WTC11 (cell line): ENCODE data around the gene PLPP4. TPM values are rescaled to one million over a fixed set of nuclear protein-coding genes. Genes with fewer than 3 reads are reported as not detected.
A peak's percentile ranks its signal among the peaks of the same experiment; 100 is the strongest.

ENCODE experiments used
- ATAC-seq: fragments of 200-7000 bp; cut with Tn5 transposase; 2 replicates; pipeline ENCODE4 v1.10.0; 2021; ENCODE audit warnings: mild to moderate bottlenecking, moderate library complexity
- CTCF ChIA-PET: fragments of 300-600 bp; sonication (Branson Sonifier 250); formaldehyde crosslinking; loops from one replicate; lab custom pipeline; 2021; ENCODE audit warnings: antibody characterized with exemption; lab: Charles Lee
- POLR2A ChIA-PET: fragments of 350-600 bp; sonication (Branson Sonifier 250); formaldehyde crosslinking; loops from one replicate; lab custom pipeline; 2021; ENCODE audit warnings: antibody characterized with exemption; lab: Charles Lee
- DNase-seq: peaks from one replicate; pipeline ENCODE4 v3.0.0; 2021; ENCODE audit warnings: low spot score
- H3K27ac Mint-ChIP-seq: 2 replicates; pipeline ENCODE4 v1.8.0; 2021; ENCODE audit warnings: mixed read lengths
- H3K27me3 Mint-ChIP-seq: 2 replicates; pipeline ENCODE4 v1.8.0; 2021; ENCODE audit warnings: low read depth, mild to moderate bottlenecking, moderate library complexity, mixed read lengths
- H3K36me3 Mint-ChIP-seq: 2 replicates; pipeline ENCODE4 v1.8.0; 2021; ENCODE audit warnings: mixed read lengths
- H3K4me1 Mint-ChIP-seq: 2 replicates; pipeline ENCODE4 v1.8.0; 2022; ENCODE audit warnings: mixed read lengths
- H3K4me3 Mint-ChIP-seq: 2 replicates; pipeline ENCODE4 v1.8.0; 2021; ENCODE audit warnings: mild to moderate bottlenecking, moderate library complexity, mixed read lengths
- H3K9me3 Mint-ChIP-seq: 2 replicates; pipeline ENCODE4 v1.8.0; 2021; ENCODE audit warnings: mixed read lengths
- ATF2 ChIP-seq: sonication (generic); formaldehyde crosslinking; IDR thresholded peaks from 2 replicates; pipeline ENCODE4 v1.8.1; 2022; ENCODE audit warnings: low read depth, missing genetic modification reagents, borderline replicate concordance
- CBFB ChIP-seq: sonication (generic); formaldehyde crosslinking; IDR thresholded peaks from 2 replicates; pipeline ENCODE4 v1.8.1; 2022; ENCODE audit warnings: mild to moderate bottlenecking, low read depth, missing genetic modification reagents
- CTCF ChIP-seq: fragments of 200-600 bp; IDR thresholded peaks from 2 replicates; pipeline ENCODE4 v1.8.0; 2022; ENCODE audit warnings: antibody characterized with exemption
- FOXP1 ChIP-seq: sonication (generic); formaldehyde crosslinking; IDR thresholded peaks from 2 replicates; pipeline ENCODE4 v1.8.0; 2022; ENCODE audit warnings: missing genetic modification reagents, mild to moderate bottlenecking, moderate library complexity, borderline replicate concordance
- GABPB1 ChIP-seq: sonication (generic); formaldehyde crosslinking; IDR thresholded peaks from 2 replicates; pipeline ENCODE4 v1.8.1; 2023; ENCODE audit warnings: mild to moderate bottlenecking, missing genetic modification reagents
- GTF2I ChIP-seq: fragments of 250-450 bp; sonication (Bioruptor Pico); conservative IDR thresholded peaks from 2 replicates; pipeline ENCODE4 v1.4.0; 2021; ENCODE audit warnings: mild to moderate bottlenecking
- IRF2 ChIP-seq: sonication (generic); formaldehyde crosslinking; IDR thresholded peaks from 2 replicates; pipeline ENCODE4 v1.8.0; 2022; ENCODE audit warnings: low read depth, missing genetic modification reagents, borderline replicate concordance
- SOX15 ChIP-seq: fragments of 250-450 bp; sonication (Bioruptor Pico); IDR thresholded peaks from 2 replicates; pipeline ENCODE4 v1.9.0; 2021; ENCODE audit warnings: mild to moderate bottlenecking
- TP53 ChIP-seq: sonication (generic); formaldehyde crosslinking; IDR thresholded peaks from 2 replicates; pipeline ENCODE4 v1.8.1; 2023; ENCODE audit warnings: mild to moderate bottlenecking, missing genetic modification reagents
- ZNF281 ChIP-seq: sonication (generic); formaldehyde crosslinking; IDR thresholded peaks from 2 replicates; pipeline ENCODE4 v1.8.0; 2023; ENCODE audit warnings: mild to moderate bottlenecking, missing genetic modification reagents
- ZNF317 ChIP-seq: sonication (generic); formaldehyde crosslinking; IDR thresholded peaks from 2 replicates; pipeline ENCODE4 v1.8.1; 2023; ENCODE audit warnings: low read depth, mild to moderate bottlenecking, moderate library complexity, missing genetic modification reagents, borderline replicate concordance
- total RNA-seq: library from RNA; stranded (reverse); gene quantifications from 3 replicates; pipeline ENCODE4 v1.2.3, GENCODE V29; 2021

PLPP4 gene
- total RNA-seq, 1 experiment from 2014 or later, result 0.15 TPM

DNA sequence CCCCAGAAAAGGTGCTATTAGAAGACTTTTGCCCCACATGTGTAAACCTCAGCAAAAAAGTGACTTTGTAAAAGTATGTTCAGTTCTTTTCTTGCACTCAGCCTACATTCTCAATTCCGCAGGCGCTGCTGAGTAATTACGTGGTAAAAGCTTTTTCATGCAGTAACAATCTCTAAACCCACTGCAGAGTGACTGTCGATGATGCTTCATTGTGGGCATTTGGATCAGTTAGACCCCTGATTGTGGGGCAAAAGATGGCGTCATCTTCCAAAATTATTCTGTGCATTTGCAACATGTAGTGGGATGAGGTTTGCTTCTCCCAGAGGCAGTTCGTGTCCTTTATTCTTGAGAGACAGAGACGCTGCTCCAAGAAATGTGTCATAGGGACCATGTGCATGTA, 85.6 kb downstream of the PLPP4 start:
- Mint-ChIP-seq H3K27ac (no peak overlapping the region), H3K27me3 (peaks cover 3% of the 10 kb centered on the region; the same call in 1 of the 2 replicates), H3K9me3 (no peaks in the 10 kb centered on the region), H3K4me1 (peaks cover 5% of the 10 kb centered on the region), H3K4me3 (no peak overlapping the region), H3K36me3 (no peaks in the 10 kb centered on the region)
- ChIA-PET CTCF (no interaction called here), POLR2A (no interaction called here)
- ATAC-seq, result no peak
- TF ChIP-seq ATF2 (CRISPR knock-in tag), result no peak
- TF ChIP-seq IRF2, result no peak
- DNase-seq, result no peak

- CTCF ChIA-PET, result no interaction called here
- H3K4me1 Mint-ChIP-seq, result peaks cover 5% of the 10 kb centered on the region
- ATAC-seq, result no peak
- TF ChIP-seq ZNF317 (CRISPR knock-in tag), result no peak
- no peak for TF ChIP-seq IRF2
- no peak for TF ChIP-seq SOX15 (CRISPR knock-in tag)
- TF ChIP-seq ZNF281, result no peak
- TF ChIP-seq CTCF, result no peak
- TF ChIP-seq GABPB1 (CRISPR knock-in tag), result no peak
- DNase-seq, result no peak
- no peak overlapping the region for H3K27ac Mint-ChIP-seq
- POLR2A ChIA-PET, result no interaction called here
- no peak overlapping the region for H3K4me3 Mint-ChIP-seq
- no peaks in the 10 kb centered on the region; the same call in 1 of the 2 replicates for H3K36me3 Mint-ChIP-seq
- peaks cover 3% of the 10 kb centered on the region; the same call in 1 of the 2 replicates for H3K27me3 Mint-ChIP-seq
- peaks cover 5% of the 10 kb centered on the region for H3K9me3 Mint-ChIP-seq
These were observed 86.3 kb downstream of the PLPP4 start for GRCh38 chr10:120543291-120543690.

DNA sequence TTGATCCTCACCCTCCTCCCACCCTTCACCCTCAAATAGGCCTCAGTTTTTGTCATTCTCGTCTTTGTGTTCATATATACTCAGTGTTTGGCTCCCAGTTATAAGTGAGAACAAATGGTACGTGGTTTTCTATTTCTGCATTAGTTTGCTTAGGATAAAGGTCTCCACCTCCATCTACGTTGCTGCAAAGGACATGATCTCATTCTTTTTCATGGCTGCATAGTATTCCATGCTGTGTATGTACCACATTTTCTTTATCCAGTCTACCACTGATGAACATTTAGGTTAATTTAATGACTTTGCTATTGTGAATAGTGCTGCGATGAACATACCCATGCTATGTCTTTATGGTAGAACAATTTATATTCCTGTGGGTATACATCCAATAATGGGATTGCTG, 91.2 kb downstream of the PLPP4 start:
- peaks cover 22% of the 10 kb centered on the region for H3K27me3 Mint-ChIP-seq
- H3K9me3 Mint-ChIP-seq, result peaks cover 17% of the 10 kb centered on the region
- POLR2A ChIA-PET, result no interaction called here
- no peak for ATAC-seq
- no peak overlapping the region for H3K4me3 Mint-ChIP-seq
- H3K36me3 Mint-ChIP-seq, result peaks cover 7% of the 10 kb centered on the region; the same call in 1 of the 2 replicates
- no peak overlapping the region for H3K27ac Mint-ChIP-seq
- H3K4me1 Mint-ChIP-seq, result no peaks in the 10 kb centered on the region
- no peak for DNase-seq
- CTCF ChIA-PET, result no interaction called here
- TF ChIP-seq GTF2I (CRISPR knock-in tag) (0 out of 2 replicates have a peak, but pooled peaks have one; percentile 6), FOXP1 (CRISPR knock-in tag) (no peak), CBFB (no peak), TP53 (CRISPR knock-in tag) (no peak), ZNF281 (no peak)
